Endothelial cell of umbilical vein (primary cell): ENCODE data around the gene DSCAML1. TPM values are rescaled to one million over a fixed set of nuclear protein-coding genes. Genes with fewer than 3 reads are reported as not detected.

ENCODE experiments used
- BruUV-seq: library from RNA; stranded (reverse); fragments of 400-500 nt; replicated peaks from 2 replicates; lab custom pipeline; 2021; lab: Mats Ljungman, UMichigan
- CTCF ChIA-PET: fragments of 300-600, 350-600 bp; sonication (Branson Sonifier 250); formaldehyde crosslinking; loops from one replicate; lab custom pipeline; 2021; ENCODE audit warnings: antibody characterized with exemption, inconsistent platforms; lab: Charles Lee
- POLR2A ChIA-PET: fragments of 300-600, 350-600 bp; sonication (Branson Sonifier 250); formaldehyde crosslinking; loops from one replicate; lab custom pipeline; 2021; ENCODE audit warnings: antibody characterized with exemption, inconsistent platforms; lab: Charles Lee
- DNase-seq: peaks from one replicate; pipeline ENCODE4 v3.0.0-alpha.2; 2011; ENCODE audit warnings: low read depth, low spot score
- FAIRE-seq: peaks from 2 replicates; lab custom pipeline; 2011; peaks lifted over from hg19 to GRCh38; lab: Jason Lieb, UNC
- H2AFZ ChIP-seq: 2 replicates; pipeline ENCODE4 v1.6.0; 2012; ENCODE audit warnings: low read depth, low read length, control low read depth, inconsistent platforms
- H3K27ac ChIP-seq: 2 replicates; pipeline ENCODE4 v1.5.1; 2011; ENCODE audit warnings: low read depth, mild to moderate bottlenecking, control low read depth, low read length, moderate library complexity; ENCODE audit not compliant: insufficient read depth
- H3K27me3 ChIP-seq, 2 experiments: 2 replicates each; pipeline versions ENCODE4 v1.6.0 to v1.6.1; 2011; ENCODE audit warnings: low read length in 2 of 2, mixed read lengths in 1 of 2; ENCODE audit not compliant: control insufficient read depth in 2 of 2, insufficient read depth in 2 of 2
- H3K36me3 ChIP-seq, 2 experiments: 2 replicates in 1 of 2; 3 replicates in 1 of 2; pipeline ENCODE4 v1.5.1; 2011; ENCODE audit warnings: low read length in 2 of 2, mild to moderate bottlenecking in 1 of 2, moderate library complexity in 1 of 2; ENCODE audit not compliant: control insufficient read depth in 2 of 2, insufficient read depth in 2 of 2; ENCODE audit errors: extremely low read depth in 1 of 2
- H3K4me1 ChIP-seq: 3 replicates; pipeline ENCODE4 v1.5.1; 2011; ENCODE audit warnings: mild to moderate bottlenecking, low read length; ENCODE audit not compliant: control insufficient read depth, insufficient read depth; ENCODE audit errors: extremely low read depth
- H3K4me2 ChIP-seq: 2 replicates; pipeline ENCODE4 v1.6.1; 2011; ENCODE audit warnings: low read length, control low read depth, mixed read lengths; ENCODE audit not compliant: insufficient read depth
- H3K4me3 ChIP-seq, 3 experiments: fragments of 200-600 bp in 1 of 3; sonication (generic), shearing (Covaris generic) in 1 of 3; replicated peaks in 1 of 3; 2 replicates each; pipeline ENCODE4 v1.5.1; 2011 to 2016; ENCODE audit warnings: control low read depth in 3 of 3, low read length in 3 of 3, mild to moderate bottlenecking in 2 of 3, inconsistent platforms in 1 of 3, low read depth in 1 of 3, moderate library complexity in 1 of 3; ENCODE audit not compliant: insufficient read depth in 1 of 3
- H3K79me2 ChIP-seq: 2 replicates; pipeline ENCODE4 v1.6.0; 2012; ENCODE audit warnings: low read length, inconsistent platforms; ENCODE audit not compliant: control insufficient read depth, insufficient read depth
- H3K9ac ChIP-seq: replicated peaks from 2 replicates; pipeline ENCODE3; 2011; ENCODE audit warnings: low read length, control low read depth; ENCODE audit not compliant: insufficient read depth; ENCODE audit errors: extremely low read depth
- H3K9me1 ChIP-seq: replicated peaks from 3 replicates; pipeline ENCODE4 v1.6.0; 2011; ENCODE audit warnings: mild to moderate bottlenecking, low read length; ENCODE audit not compliant: control insufficient read depth, insufficient read depth; ENCODE audit errors: extremely low read depth
- H3K9me3 ChIP-seq: replicated peaks from 2 replicates; pipeline ENCODE4 v1.5.1; 2012; ENCODE audit warnings: low read length, inconsistent platforms; ENCODE audit not compliant: control insufficient read depth, insufficient read depth
- H4K20me1 ChIP-seq: replicated peaks from 2 replicates; pipeline ENCODE3; 2011; ENCODE audit warnings: mild to moderate bottlenecking, low read length; ENCODE audit not compliant: control insufficient read depth, insufficient read depth; ENCODE audit errors: extremely low read depth
- EZH2 ChIP-seq: IDR thresholded peaks from 2 replicates; pipeline ENCODE4 v1.6.1; 2012; ENCODE audit warnings: borderline replicate concordance, low read depth, mild to moderate bottlenecking, moderate library complexity, low read length, inconsistent platforms; ENCODE audit not compliant: severe bottlenecking
- FOS ChIP-seq: IDR thresholded peaks from 2 replicates; pipeline ENCODE4 v1.6.1; 2011; ENCODE audit warnings: mild to moderate bottlenecking, low read length, moderate library complexity, borderline replicate concordance; ENCODE audit not compliant: insufficient read depth
- GATA2 ChIP-seq: IDR thresholded peaks from 2 replicates; pipeline ENCODE4 v1.7.0; 2011; ENCODE audit warnings: low read depth, mild to moderate bottlenecking, moderate library complexity, mixed read lengths, low read length; ENCODE audit not compliant: insufficient read length, insufficient read depth
- JUN ChIP-seq: IDR thresholded peaks from 2 replicates; pipeline ENCODE4 v1.6.1; 2011; ENCODE audit warnings: borderline replicate concordance, low read depth; ENCODE audit not compliant: insufficient read length, insufficient read depth
- MYC ChIP-seq: IDR thresholded peaks from one replicate; pipeline ENCODE4 v1.6.1; 2011; ENCODE audit warnings: mild to moderate bottlenecking, low read depth, low read length
- POLR2A ChIP-seq: IDR thresholded peaks from 2 replicates; pipeline ENCODE4 v1.6.1; 2012; ENCODE audit warnings: low read depth, mild to moderate bottlenecking, control low read depth, low read length
- POLR2AphosphoS5 ChIP-seq: IDR thresholded peaks from 2 replicates; pipeline ENCODE4 v1.6.1; 2012; ENCODE audit warnings: low read depth, mild to moderate bottlenecking, control low read depth, low read length, moderate library complexity; ENCODE audit not compliant: insufficient read depth
- dilution Hi-C: fragments of 300-500 bp; cut with MboI; formaldehyde crosslinking; loops from one replicate; pipeline ENCODE4 v1.15.0; 2019; ENCODE audit warnings: low sequenced_read_pairs; ENCODE audit not compliant: extremely low pct_ligation_motif_present
- intact Hi-C: fragments of 100-400 bp; cut with micrococcal nuclease; formaldehyde crosslinking; loops from one replicate; pipeline ENCODE4 v1.10.0; 2022
- polyA plus RNA-seq, 4 experiments: library from polyadenylated mRNA; depleted of rRNA in 3 of 4; stranded (reverse) in 3 of 4; unstranded in 1 of 4; fragments of >200 nt; gene quantifications; 2 replicates each; pipeline versions ENCODE4 v1.2.1 to v1.2.3, GENCODE V29; 2011 to 2012; ENCODE audit warnings: missing spikeins in 1 of 4
- total RNA-seq: library from RNA; stranded (reverse); gene quantifications from 2 replicates; pipeline ENCODE4 v1.2.3, GENCODE V29; 2021
- TF ChIP-seq, protein P1 (sequence below): IDR thresholded peaks from 2 replicates; pipeline ENCODE4 v1.6.1; 2011; ENCODE audit not compliant: insufficient read depth, insufficient read length
- TF ChIP-seq, protein P2 (sequence below), 2 donors: IDR thresholded peaks; 1 replicate in 1 of 2; 2 replicates in 1 of 2; pipeline ENCODE4 v1.5.1; 2011; ENCODE audit warnings: low read length in 2 of 2, mild to moderate bottlenecking in 2 of 2, moderate library complexity in 2 of 2, control low read depth in 1 of 2, inconsistent platforms in 1 of 2, low read depth in 1 of 2; ENCODE audit not compliant: insufficient read depth in 1 of 2; ENCODE audit errors: extremely low read depth in 1 of 2

The DSCAML1 gene
- total and polyA plus RNA-seq, 2 donors (not counting 3 experiments of a cell fraction or from before 2014, with no cell fraction given) = not detected

DNA sequence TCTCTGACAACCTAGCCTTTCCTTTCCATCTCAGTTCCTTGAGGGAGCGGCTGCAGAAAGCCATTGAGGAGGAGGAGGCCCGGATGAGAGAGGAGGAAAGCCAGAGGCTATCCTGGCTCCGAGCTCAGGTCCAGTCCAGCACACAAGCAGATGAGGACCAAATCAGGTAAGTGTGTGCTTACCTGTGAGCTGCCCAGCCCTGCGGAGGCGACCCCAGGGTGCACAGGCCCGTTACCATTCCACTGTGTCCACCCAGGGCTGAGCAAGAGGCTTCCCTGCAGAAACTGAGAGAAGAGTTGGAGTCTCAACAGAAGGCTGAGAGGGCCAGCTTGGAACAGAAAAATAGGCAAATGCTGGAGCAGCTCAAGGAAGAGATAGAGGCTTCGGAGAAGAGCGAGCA, 406.3 kb downstream of the DSCAML1 start:
- no peaks in the 10 kb centered on the region for H3K9me1 ChIP-seq
- H3K9ac ChIP-seq = no peak overlapping the region
- no peak for TF ChIP-seq JUN
- TF ChIP-seq EZH2 = no peak
- no peak for TF ChIP-seq FOS
- TF ChIP-seq POLR2AphosphoS5 = no peak
- TF ChIP-seq, protein P1, sequence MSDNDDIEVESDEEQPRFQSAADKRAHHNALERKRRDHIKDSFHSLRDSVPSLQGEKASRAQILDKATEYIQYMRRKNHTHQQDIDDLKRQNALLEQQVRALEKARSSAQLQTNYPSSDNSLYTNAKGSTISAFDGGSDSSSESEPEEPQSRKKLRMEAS = no peak
- TF ChIP-seq GATA2 = no peak
- TF ChIP-seq POLR2A = no peak
- TF ChIP-seq, protein P2, sequence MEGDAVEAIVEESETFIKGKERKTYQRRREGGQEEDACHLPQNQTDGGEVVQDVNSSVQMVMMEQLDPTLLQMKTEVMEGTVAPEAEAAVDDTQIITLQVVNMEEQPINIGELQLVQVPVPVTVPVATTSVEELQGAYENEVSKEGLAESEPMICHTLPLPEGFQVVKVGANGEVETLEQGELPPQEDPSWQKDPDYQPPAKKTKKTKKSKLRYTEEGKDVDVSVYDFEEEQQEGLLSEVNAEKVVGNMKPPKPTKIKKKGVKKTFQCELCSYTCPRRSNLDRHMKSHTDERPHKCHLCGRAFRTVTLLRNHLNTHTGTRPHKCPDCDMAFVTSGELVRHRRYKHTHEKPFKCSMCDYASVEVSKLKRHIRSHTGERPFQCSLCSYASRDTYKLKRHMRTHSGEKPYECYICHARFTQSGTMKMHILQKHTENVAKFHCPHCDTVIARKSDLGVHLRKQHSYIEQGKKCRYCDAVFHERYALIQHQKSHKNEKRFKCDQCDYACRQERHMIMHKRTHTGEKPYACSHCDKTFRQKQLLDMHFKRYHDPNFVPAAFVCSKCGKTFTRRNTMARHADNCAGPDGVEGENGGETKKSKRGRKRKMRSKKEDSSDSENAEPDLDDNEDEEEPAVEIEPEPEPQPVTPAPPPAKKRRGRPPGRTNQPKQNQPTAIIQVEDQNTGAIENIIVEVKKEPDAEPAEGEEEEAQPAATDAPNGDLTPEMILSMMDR (IDR thresholded peaks at IDR 0.05; ENCODE audit: extremely low read depth in 1 of 2, insufficient read depth in 1 of 2, low read depth in 1 of 2, low read length in 2 of 2) = no peak
- TF ChIP-seq MYC = no peak
- BruUV-seq = no TSS peak
- no peak overlapping the region for H3K4me3 ChIP-seq
- H3K27me3 ChIP-seq = no peaks in the 10 kb centered on the region
- intact Hi-C loops = no loop called here
- no peak for FAIRE-seq
- H3K9me3 ChIP-seq = no peaks in the 10 kb centered on the region
- H3K4me2 ChIP-seq = no peak overlapping the region
- DNase-seq = no peak
- H3K4me1 ChIP-seq = peaks cover 8% of the 10 kb centered on the region
- H3K36me3 ChIP-seq = peaks cover 0 to 57% of the 10 kb centered on the region in 2 experiments
- H2AFZ ChIP-seq = no peak overlapping the region
- no peak overlapping the region for H3K27ac ChIP-seq
- H4K20me1 ChIP-seq = no peaks in the 10 kb centered on the region
- ChIA-PET CTCF (interaction anchor here (2.8 kb wide), 1 partner anchor 36 kb away, joined by 14 read pairs; no protein-coding TSS in a partner anchor), POLR2A (no interaction called here)
- H3K79me2 ChIP-seq = no peaks in the 10 kb centered on the region
- dilution Hi-C loops = no loop called here
